BJ (cell line): ENCODE results near the gene BHLHE23. TPM values are rescaled to one million over a fixed set of nuclear protein-coding genes. Genes with fewer than 3 reads are reported as not detected.

ENCODE experiments used
- CTCF ChIA-PET: fragments of 350-600 bp; formaldehyde crosslinking; extraction: SDS; loops from one replicate; lab custom pipeline; 2021; ENCODE audit warnings: antibody characterized with exemption, inconsistent platforms; lab: Yijun Ruan, JAX
- POLR2A ChIA-PET: fragments of 300-600 bp; sonication (Branson Sonifier 250); formaldehyde crosslinking; extraction: SDS; loops from one replicate; lab custom pipeline; 2021; ENCODE audit warnings: antibody characterized with exemption; lab: Charles Lee
- DNase-seq: peaks from one replicate; pipeline ENCODE4 v3.0.0-alpha.2; 2011; ENCODE audit warnings: low read depth
- H3K27me3 ChIP-seq: 2 replicates; pipeline ENCODE4 v1.6.0; 2011; ENCODE audit warnings: low read length; ENCODE audit not compliant: control insufficient read depth, insufficient read depth
- H3K36me3 ChIP-seq: 2 replicates; pipeline ENCODE4 v1.5.1; 2011; ENCODE audit warnings: low read length; ENCODE audit not compliant: control insufficient read depth, insufficient read depth
- H3K4me3 ChIP-seq: 2 replicates; pipeline ENCODE4 v1.5.1; 2011; ENCODE audit warnings: low read depth, mild to moderate bottlenecking, control low read depth, low read length
- polyA plus RNA-seq: library from polyadenylated mRNA; depleted of rRNA; stranded (reverse); fragments of >200 nt; gene quantifications from 2 replicates; pipeline ENCODE4 v1.2.3, GENCODE V29; 2011; rRNA removed
- TF ChIP-seq, protein P1 (sequence below): IDR thresholded peaks from 2 replicates; pipeline ENCODE4 v1.5.1; 2011; ENCODE audit warnings: low read depth, mild to moderate bottlenecking, control low read depth, inconsistent platforms, low read length, moderate library complexity; ENCODE audit not compliant: insufficient read depth

The BHLHE23 gene
- polyA plus RNA-seq, 1 experiment: not detected

DNA sequence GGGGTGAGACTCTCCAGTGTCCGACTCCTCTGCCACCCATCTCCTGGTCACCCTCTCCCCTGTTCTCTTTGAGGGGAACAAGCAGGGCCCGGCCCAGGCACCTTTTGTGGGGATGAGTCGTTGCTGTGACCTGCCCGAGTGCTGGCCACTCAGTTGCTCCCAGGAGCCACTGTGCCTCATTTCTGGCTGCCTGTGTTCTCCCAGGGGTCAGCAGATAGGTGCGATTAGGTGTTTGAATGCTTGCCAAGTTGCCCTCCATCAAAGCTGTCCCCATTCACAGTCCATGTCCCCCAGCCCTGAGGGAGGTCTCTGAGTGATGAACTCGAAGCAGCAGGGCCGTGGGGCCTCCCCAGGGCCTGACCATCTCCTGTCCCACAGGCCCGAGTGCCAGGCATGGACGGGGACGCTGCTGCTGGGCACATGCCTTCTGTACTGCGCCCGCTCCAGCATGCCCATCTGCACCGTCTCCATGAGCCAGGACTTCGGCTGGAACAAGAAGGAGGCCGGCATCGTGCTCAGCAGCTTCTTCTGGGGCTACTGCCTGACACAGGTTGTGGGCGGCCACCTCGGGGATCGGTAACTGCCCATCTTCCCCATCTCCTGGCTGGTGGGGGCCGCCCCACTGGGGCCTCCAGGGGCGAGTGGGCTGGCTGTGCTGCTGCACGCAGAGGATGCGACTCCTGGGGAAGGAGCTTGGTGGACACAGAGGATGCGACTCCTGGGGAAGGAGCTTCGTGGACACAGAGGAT is 50.2 kb downstream of the BHLHE23 start:
- Histone ChIP-seq H3K4me3 (no peak overlapping the region), H3K36me3 (peaks cover 25% of the 10 kb centered on the region), H3K27me3 (no peaks in the 10 kb centered on the region)
- TF ChIP-seq, protein P1, sequence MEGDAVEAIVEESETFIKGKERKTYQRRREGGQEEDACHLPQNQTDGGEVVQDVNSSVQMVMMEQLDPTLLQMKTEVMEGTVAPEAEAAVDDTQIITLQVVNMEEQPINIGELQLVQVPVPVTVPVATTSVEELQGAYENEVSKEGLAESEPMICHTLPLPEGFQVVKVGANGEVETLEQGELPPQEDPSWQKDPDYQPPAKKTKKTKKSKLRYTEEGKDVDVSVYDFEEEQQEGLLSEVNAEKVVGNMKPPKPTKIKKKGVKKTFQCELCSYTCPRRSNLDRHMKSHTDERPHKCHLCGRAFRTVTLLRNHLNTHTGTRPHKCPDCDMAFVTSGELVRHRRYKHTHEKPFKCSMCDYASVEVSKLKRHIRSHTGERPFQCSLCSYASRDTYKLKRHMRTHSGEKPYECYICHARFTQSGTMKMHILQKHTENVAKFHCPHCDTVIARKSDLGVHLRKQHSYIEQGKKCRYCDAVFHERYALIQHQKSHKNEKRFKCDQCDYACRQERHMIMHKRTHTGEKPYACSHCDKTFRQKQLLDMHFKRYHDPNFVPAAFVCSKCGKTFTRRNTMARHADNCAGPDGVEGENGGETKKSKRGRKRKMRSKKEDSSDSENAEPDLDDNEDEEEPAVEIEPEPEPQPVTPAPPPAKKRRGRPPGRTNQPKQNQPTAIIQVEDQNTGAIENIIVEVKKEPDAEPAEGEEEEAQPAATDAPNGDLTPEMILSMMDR: no peak
- no peak for DNase-seq
- ChIA-PET CTCF (interaction anchor here (2.5 kb wide), 1 partner anchor 53 kb away, joined by 7 read pairs; no protein-coding TSS in a partner anchor), POLR2A (no interaction called here)

Other genes with a start within 250 kb of the BHLHE23 start
- 13.5 and 15.3 TPM in 2 replicates for gene MRGBP, start 210.5 kb downstream of the BHLHE23 start, polyA plus RNA-seq
- gene OGFR, start 202.1 kb downstream of the BHLHE23 start, polyA plus RNA-seq: 25.6 and 34.2 TPM in 2 replicates
- gene COL9A3, start 189.9 kb downstream of the BHLHE23 start, polyA plus RNA-seq: 0.21 and 0.34 TPM in 2 replicates
- gene TCFL5, start 145.1 kb downstream of the BHLHE23 start, polyA plus RNA-seq: 8.5 and 12.2 TPM in 2 replicates
- 18.0 and 19.8 TPM in 2 replicates for gene DIDO1, start 80.5 kb downstream of the BHLHE23 start, polyA plus RNA-seq
- gene GID8, start 68.8 kb downstream of the BHLHE23 start, polyA plus RNA-seq: 23.1 and 23.4 TPM in 2 replicates
- 14.4 and 30.8 TPM in 2 replicates for gene SLC17A9, start 54.3 kb downstream of the BHLHE23 start, polyA plus RNA-seq
- gene YTHDF1, start 209.2 kb upstream of the BHLHE23 start, polyA plus RNA-seq: 17.5 and 19.1 TPM in 2 replicates
- gene BIRC7, start 228.9 kb upstream of the BHLHE23 start, polyA plus RNA-seq: not detected in 2 replicates
- not detected in 2 replicates for gene NKAIN4, start 247.5 kb upstream of the BHLHE23 start, polyA plus RNA-seq